Stimulated activated CD4-positive, alpha-beta T cell treated with anti-CD3 and anti-CD28 coated beads, Interleukin-1b, Interleukin-23, amount 100 ng/mL, for 1 hour (primary cell): ENCODE measurements around the gene LRMDA.

Experiments used
- DNase-seq, 2 donors: peaks; one replicate each; pipeline ENCODE4 v3.0.0-alpha.2; 2020; ENCODE audit warnings: low read depth in 2 of 2

The LRMDA gene

DNA sequence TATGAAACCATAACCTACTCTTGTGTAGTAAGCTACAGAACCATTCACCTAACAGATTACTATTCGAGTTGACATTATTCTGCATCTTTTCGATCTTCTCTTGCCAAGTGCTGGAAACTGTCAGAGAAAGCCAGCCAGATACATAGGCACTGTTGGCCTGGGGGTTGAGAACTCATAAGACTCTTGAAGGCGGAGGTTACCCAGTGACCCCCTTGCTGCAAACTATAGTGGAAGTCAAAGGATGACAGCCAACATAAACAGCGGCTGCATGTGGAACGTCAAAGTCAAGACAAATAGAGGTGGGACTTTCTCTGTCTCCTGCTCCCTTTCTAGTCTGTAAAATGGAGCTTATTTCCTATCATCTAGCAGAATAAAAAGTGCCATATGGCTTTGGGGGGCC lies 394.2 kb downstream of the LRMDA start:
- no peak for DNase-seq

DNA sequence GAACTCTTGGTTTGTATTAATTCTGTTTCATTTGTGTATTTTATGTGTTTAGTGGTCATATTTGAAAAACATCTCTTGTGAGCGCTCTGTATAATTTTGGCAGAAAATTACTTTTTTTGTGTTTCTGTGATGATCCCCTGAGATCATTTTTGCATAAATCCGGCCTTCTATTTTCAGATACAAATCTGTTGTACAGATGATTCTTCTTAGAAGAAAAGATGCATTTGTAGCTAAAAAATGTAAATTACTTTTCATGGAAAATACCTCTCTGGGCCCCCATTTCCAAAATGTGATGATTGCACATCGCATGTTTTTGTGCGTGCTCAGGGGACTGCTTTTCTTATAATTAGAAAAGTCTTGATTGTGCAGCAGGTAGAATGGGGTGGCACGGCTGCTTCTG lies 395.4 kb downstream of the LRMDA start:
- no peak for DNase-seq

DNA sequence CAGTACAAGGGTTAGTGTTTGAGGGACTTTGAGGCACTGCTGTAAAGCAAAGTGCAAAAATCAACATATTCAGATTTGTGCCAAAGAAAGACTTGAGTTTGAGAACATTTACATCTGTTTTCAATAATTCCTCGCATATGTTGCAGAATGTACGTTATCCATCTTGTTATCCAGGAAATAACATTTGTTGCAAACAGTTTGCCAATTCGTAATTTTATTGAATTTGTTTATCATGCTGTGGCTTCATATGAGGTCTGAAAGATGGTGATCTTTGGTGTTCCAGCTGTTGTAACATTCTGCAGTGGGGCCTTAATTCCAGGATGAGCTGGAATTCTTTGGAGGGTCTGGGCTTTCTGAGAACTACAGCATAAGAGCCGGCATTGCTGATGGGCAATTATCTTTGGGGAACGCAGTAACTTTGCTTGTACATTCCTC lies 396.2 kb downstream of the LRMDA start:
- no peak for DNase-seq

DNA sequence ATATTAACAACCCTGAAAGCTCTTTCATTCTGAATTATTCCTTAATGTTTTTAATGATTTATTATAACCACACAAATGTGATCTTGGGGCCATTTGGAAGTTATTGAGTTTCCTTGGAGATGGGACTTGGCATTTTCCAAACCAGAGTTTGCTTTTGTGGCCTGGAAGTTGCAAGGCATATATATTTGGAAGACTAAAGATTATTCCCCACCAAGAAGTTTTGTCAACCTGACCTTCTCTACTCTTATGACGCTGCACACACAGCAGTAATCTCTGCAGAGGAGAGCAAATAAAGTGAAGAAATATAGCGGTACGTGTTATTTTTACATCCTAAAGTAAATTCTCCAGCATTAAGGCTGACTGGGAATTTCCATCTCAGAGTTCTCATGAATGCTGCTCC lies 397.0 kb downstream of the LRMDA start:
- no peak for DNase-seq

DNA sequence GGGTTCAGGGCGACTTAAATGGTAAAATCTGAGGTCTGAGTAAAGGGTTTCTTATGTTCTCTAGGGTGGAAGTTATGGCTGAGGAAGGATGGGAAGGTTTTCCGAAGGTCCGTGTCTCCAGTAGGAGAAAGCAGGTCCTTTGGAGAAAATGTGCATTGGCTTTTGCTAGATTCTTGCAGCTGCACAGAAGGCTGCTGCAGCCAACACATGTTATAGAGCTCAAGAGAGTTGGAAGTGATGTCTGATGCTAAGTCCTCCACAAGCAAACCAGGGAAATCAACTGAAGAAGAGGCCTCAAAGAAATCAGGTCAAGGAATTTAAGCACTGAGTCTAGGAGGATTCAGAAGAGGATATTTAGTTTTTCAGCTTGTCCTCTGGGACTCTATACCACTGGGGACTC lies 404.6 kb downstream of the LRMDA start:
- DNase-seq: no peak

DNA sequence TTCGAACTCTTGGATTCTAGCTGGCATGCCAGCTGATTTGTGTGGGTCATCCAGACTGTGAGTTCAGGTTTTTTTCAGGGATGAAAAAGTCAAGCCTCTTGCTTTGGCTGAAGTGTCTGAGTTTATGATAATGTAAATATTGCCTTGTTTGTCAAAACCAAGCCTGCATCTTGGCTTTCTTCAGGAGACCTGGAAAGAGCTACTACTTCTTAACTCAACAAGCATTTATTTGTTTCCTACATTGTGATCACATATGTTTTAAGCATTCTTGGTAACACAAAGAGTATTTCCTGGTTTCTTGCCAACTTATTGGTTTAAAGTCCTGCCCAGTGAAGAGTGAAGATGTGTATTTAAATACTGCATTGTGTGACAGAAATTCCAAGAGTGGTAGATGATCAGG lies 407.1 kb downstream of the LRMDA start:
- no peak for DNase-seq

DNA sequence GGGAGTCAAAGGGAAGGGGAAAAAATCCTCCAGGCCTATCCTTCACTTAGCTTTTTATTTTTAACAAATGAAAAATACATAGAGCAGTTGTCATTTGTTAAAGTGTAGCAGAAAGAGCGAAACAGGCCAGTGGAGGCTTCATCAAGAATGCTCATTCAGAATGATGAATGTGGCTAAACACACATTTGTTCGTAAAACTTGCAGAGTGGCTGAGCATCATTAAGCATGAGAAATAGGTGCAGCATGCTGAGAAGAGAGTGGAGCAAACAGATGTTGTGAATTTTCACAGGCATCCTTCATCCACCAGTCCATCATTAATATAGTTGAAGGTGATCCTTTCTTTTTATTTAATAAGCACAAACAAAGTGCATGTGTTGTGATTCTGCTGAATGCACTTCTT lies 407.6 kb downstream of the LRMDA start:
- no peak for DNase-seq

DNA sequence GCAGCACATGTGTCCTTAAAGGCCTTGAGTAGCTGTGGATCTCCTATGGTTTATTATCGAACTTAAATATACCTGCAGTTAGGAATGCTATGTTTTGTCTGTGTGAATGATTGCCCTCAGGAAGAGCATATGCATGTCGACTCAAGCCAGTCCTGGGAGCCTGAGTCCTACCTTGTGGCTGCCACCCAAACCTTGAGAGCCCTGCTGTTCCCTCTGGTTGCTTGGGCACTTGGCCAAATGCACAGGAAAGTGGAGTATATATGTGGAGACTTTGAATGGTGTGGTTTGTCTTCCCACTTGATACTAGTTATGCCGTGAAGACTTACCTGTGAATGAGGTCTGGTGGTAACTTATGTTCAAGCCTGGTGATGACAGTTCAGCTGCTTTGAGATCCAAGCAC lies 409.8 kb downstream of the LRMDA start:
- no peak for DNase-seq

DNA sequence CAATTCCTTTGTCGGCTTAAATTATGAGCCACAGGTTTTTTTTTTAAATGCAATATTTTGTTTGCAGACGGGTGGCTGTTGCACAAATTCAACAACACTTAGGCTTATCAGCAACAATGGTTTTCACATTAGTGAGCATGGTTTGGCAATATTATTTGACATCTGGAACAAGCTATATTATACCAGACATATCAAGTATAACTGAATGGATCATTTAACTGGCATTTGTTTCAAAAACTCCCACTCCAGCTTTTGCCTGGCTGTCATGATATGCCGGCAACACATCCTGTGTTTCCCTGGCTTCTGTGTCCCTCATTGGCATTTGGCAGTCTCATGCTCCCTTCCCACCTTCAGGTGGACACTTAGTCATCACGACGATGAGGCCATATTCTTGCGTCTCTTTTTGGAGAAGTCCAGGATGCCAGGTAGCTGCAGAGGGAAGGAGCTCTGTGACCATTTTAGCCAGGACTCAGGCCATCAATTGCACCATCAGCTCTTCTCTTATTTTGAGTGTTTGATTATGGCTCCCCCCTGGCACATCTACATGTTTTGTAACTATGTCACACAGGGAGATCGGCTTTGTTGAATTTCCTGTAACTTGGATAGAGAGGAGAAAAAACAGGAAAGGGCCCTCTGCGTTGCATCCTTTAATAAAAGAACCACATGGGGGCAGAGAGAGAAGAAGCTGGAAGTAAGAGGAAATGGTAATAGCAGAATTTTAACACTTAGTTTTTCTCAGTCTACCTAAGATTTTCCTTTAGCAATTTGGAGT lies 413.9 kb downstream of the LRMDA start:
- DNase-seq: no peak

DNA sequence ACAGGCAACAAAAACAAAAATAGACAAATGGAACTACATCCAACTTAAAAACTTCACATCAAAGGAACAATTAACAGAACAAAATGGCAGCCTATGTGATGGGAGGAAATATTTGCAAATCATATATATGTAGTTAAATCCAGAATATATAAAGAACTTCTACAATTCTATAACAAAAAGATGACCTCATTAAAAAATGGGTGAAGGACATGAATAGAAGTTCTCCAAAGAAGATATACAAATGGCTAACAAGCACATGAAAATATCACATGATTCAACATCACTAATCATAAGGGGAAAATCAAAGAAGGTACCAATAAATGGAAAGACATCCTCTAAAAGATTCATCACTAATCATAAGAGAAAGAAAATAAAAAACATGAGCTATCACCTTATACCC lies 416.1 kb downstream of the LRMDA start:
- no peak for DNase-seq

DNA sequence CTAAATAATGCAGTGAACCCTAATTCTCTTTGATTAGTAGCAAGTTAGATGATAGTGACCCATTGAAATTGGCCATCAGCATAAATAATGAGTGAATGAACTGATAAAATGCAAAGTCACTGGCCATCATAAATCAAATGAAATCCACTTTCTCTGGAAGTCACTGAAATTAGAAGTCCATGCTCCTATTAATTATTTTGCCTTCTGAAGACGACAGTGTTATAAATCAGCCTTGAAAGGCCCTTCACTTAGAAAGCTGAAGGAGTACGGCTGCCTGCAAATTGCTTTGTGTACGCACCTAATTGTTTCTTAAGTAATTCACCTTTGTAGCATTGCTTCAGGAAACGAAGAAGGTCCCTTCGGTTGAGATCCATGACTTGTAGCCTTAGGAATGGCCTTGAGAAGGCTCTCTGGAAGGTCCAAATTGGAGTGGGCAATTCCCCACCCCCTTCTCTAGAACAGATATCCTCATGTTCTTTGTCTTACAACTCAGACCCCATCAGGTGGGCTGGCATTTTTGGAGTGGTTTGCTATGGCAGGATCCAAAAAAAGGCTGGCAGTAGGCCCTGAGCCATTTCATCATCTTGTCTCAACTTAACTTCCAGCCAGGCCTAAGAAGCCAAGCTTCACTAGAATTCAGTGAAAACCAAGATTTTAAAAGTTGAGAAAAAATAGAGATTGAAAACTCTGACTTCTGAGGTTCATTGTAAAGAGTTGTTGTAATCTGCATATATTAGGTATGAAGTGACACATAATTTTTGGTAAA lies 420.3 kb downstream of the LRMDA start:
- DNase-seq: no peak

DNA sequence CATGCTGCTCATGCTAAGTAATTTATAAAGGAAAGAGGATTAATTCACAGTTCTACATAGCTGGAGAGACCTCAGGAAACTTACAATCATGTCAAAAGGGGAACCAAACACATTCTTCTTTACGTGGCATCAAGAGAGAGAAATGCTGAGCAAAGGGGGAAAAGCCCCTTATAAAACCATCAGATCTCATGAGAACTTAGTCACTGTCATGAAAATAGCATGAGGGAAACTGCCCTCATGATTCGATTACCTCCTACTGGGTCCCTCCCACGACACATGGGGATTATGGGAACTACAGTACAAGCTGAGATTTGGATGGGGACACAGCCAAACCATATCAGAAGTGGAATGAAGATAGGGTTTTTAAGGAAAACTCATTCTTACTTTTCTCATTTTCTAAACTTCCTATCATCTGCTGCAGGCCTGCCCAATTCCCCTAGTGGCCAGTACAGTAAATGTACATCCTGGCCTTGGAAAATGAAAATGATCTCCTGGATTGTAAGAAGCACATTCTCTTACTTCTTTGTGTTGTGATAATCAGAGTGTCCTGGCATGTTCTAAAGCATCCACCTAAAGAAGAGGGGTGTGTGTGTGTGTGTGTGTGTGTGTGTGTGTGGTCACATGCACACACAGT lies 421.5 kb downstream of the LRMDA start:
- no peak for DNase-seq

DNA sequence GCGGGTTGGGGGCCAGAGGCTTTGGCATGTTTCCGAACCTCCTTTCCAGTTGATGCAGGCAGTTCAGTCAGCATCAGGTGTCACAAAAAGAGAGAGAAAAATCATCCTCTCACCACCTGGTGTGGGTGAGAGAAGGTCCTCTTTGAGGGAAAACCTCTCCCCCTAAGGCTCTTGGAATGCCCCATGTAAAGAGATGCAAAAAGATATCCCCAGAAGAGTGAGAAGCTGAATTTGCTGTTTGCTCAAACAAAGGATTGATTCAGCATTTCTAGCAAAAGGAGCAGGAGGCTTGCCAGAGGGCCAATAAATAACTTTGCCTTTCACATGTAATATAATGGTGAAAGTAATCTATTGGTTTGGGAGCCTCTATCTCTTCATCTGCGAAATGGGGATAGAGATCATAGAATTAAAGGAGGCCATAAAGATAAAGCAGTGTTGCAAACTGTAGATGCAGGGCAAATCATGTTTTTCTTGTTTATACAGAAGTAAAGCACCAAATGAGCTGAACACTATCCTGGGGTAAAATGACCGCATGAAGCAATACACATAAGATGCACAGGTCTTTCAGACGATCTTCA lies 425.9 kb downstream of the LRMDA start:
- no peak for DNase-seq

DNA sequence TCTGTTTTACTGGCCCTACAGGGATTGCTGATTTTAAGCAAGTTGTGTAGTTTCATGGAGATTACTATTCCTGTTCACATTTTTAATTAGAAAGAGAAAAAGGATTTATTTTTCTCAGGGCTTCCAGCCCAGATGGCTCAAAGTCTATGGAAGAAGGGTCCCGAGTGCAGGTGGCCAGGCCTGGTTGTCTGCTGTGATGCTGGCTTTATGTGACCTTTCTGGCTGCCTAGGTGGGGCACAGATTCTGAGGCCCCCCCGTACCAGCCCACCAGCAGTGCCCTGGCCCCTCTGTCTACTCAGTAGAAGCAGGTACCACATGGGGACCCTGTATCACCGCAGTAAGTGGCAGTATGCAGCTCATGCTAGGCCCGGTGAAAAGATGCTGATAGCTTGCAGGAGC lies 426.5 kb downstream of the LRMDA start:
- no peak for DNase-seq

DNA sequence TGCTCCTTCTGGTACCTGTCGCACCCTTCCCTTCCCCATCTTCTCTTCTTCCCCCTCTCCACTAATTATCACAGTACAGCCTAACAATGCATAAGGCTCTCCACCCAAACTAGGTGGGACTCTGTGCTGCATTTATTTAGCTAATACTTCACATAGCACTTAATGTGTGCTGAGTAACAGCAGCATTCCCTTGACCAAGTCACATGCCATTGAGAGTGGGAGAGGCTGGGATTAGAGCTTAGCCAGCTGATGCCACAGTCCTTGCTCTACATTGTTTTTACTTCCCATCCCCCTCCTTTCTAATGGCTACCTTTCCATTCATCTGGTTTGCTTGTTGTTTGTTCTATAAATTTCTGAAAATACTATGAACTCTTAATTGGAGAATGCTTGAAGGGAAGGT lies 426.9 kb downstream of the LRMDA start:
- no peak for DNase-seq

DNA sequence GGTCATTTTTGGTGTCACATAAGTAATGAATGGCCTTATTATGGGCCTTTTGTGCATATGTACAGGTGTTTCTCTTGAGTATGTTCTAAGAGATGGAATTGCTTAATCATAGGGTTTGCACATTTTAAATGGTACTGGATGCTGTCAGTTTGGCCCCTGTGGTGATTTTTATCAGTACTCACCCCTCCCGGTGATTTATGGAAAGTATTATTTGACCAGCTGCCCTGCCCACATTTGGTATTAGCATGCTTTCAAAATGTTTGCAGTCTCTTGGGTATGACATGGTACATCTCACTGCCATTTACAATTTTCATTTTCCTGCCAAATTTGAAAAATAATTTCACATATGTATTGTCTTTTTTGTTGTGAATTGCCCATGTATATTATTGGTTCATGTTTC lies 427.7 kb downstream of the LRMDA start:
- DNase-seq: no peak

DNA sequence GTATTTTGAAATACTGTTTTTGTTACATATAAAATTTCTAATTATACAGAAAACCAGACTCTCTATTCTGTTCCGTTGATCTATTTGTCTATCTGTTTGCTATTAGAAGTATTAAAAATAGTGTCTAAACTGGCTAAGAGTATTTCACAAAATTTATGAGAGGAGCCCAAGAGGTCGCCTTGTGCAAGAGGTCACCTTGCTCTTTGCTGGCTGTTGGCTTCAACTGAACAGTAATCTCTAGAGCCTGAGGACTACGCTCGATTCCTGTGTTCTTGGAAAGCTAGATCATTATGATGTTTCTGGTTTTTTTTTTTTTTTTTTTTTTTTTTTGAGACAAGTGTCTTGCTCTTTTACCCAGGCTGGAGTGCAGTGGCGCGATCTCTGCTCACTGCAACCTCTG lies 428.6 kb downstream of the LRMDA start:
- DNase-seq: no peak

DNA sequence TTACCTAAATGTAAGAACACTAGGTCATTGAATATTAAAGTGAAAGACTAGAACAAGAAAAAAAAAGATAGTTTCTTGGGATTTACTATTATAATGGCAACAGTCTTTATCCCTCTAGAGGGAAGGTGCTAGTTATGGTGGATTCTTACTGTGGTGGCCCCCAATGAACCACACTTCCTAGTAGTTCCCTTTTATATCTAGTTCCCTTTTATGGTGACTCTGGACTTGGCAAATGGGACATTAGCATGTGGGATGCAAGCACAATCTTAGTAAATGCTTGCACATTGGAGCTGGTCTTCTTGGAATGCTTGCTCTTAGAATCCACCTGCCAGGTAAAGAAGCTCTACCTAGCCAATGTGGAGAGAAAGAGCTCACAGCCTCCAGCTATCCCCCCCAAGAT lies 430.2 kb downstream of the LRMDA start:
- DNase-seq: no peak

DNA sequence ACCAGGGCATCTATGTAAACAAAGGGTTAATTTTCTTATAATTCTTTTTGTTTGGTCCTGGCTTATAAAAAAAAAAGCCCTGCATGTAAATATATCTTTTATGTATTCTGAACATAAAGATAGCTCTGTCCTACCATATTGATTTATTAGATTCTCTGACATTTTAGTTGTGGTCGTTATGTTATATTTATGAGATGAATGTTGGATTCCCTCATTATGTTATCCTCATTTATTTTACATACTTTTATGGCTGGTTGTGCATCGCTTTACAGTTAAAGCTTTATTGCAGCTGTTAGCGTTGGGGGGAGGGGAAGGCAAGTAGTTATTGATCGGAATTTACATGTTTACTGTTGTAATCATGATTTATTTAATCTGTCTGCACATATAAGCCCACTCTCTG lies 431.5 kb downstream of the LRMDA start:
- no peak for DNase-seq

DNA sequence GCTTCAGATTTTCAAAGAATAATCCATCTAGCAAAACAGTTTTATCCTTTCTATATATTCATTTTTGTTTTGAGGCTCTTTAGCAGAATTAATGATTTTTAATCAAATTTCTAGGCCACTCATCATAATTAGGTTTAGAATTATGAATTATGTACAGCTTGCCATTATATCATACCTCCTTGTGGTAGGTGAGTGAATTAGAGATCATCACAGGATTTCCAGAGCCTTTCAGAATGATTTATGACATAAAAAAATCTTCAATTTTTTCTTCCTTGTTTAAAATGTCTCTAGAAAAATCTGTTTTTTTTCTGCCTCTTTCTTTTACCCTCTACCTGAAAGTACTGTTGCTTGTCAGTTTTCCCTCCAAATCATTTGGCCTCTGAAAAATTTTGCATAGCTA lies 433.3 kb downstream of the LRMDA start:
- DNase-seq: no peak

DNA sequence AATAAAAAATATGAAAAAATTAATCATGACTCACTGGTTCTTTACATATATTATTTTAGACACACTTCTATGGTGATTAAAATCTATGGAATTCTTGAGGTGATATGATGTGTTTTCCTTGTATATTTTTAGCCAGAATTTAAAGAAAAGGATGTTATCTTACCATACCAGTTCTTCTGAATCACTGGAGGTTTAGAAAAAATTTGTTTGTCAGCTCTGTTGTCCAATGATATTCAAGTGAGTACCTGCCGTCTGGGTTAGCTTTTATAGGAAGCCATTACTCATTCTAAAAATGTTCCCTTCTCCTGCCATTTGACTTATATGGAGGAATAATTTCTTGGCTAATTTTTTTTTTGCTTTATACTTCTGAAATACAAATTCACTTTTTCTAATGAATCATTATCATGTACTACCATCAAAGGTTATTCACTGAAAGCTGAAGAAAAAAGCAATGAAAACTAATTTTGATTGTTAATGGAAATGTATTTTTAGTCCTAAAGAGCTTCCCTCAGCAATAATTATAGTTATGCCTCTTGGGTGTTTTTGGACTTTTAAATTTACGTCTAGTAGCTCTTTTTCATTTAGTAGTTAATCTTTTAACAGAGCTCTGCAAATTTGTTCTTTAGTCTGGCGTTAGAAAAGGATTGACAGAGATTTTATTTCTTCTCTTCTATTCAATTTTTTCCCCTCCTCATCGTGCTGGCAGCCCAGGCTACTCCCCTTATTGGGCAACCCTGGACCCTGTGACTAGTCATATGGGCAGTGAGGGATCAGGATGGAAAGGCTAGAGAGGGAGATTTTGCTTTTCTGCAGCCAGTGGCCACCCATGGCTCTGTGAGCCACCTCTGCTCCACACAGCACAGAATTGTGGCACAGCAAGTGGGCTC lies 434.2 kb downstream of the LRMDA start:
- DNase-seq: no peak

DNA sequence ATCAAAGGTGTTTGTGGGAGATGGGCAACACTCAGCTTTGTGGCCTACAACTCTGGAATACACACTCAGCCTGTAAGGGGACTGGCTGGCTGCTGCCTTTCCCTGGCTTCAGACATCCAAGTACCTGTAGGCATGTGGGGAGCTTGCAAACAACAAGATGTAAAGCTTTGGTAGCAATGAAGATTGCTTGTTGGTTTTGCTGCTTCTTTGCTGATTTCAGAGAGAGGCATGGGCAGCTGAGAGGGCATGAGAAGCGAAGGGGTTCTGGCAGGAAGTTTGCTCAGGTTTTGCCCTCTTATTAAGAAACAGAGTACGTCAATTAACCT lies 434.8 kb downstream of the LRMDA start:
- no peak for DNase-seq
